HG02943 (cell line): ENCODE results near the gene BCAR1.
"Not testable (repeated sequence)": the region's sequence is repeated elsewhere in the genome, so short reads cannot be mapped to it uniquely, and the experiment has no call there.

Experiments used
- ATAC-seq: cut with Tn5 transposase; IDR thresholded peaks from one replicate; pipeline ENCODE4 v1.9.1; 2021; ENCODE audit warnings: mild to moderate bottlenecking, low read depth, moderate library complexity; ENCODE audit not compliant: unreplicated experiment

Gene BCAR1

DNA sequence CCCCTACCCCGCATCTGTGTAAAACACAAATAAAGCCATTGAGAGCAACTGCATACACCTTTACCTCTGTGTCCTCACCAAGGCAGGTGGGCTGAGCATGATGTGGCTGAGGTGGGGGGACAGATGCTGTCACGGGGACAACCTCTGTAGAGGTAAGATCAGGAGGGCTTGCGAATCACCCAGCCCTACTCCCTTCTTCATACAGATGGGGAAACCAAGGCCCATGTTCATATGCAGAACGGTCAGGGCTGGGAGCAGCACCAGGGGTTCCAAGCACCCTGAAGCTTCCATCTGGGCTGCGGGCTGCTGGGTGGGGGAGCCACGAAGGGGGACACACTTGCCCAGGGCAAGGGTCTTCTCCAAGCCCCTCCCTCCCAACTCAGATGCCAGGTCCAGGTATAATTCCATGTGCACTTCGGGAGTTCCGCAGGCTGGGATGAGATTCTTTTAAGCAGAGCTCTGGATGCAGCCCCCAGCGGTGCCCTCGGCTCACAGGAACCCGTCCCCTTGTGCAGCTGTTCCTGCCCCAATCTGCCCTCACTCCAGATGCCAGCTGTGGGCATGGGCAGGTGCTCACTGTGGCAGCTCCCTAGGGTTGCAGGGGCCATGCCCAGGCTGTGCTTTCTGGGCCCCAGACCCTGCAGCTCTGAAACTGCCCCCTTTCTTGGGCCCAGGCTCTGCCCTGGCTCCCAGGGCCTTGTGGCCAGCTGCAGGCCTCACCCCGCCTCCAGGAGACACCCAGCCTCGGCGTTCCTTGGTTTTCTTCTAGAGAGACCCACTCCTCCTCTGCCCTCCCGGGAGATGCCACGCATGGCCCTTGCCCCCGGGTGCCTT is 23.1 kb downstream of the BCAR1 start:
- no peak for ATAC-seq

DNA sequence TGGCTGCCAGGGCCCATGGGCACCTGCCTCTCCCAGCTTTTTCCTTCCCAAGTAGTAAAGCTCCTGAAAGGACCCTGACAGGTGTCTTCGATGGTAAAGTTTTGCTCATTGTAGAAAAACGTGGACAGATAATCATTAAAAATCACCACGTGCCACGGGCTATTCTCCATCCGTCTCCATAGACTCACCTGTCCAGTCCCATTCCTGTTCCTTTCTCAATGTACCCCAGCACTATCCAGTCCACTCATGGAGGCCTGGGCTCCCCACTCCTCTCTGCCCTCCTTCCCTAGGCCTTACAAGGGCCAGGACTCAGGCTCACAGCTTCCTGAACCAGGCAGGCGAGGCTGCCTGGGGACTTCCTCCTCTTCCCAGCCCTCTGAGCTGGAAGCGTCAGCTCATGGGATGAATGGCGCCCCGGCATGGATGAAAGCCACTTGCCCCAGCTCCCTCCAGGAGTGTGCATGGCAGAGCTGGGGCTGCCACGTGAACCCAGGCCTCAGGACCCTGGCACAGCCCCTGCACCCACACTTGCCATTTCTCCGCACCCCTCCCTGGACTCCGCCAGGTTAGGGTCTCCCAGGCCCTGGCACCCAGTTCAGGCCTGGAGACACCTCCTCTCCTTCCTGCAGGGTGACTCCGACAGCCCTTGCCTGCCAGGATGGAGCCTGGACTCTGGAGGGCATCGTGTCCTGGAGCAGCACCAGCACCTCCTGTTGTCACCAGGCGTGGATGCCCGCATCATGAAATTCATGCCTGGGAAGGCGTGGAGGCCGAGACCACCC is 23.9 kb downstream of the BCAR1 start:
- no peak for ATAC-seq

GRCh38 chr16:75226550-75227360 is 24.7 kb downstream of the BCAR1 start:
- ATAC-seq, result no peak

DNA sequence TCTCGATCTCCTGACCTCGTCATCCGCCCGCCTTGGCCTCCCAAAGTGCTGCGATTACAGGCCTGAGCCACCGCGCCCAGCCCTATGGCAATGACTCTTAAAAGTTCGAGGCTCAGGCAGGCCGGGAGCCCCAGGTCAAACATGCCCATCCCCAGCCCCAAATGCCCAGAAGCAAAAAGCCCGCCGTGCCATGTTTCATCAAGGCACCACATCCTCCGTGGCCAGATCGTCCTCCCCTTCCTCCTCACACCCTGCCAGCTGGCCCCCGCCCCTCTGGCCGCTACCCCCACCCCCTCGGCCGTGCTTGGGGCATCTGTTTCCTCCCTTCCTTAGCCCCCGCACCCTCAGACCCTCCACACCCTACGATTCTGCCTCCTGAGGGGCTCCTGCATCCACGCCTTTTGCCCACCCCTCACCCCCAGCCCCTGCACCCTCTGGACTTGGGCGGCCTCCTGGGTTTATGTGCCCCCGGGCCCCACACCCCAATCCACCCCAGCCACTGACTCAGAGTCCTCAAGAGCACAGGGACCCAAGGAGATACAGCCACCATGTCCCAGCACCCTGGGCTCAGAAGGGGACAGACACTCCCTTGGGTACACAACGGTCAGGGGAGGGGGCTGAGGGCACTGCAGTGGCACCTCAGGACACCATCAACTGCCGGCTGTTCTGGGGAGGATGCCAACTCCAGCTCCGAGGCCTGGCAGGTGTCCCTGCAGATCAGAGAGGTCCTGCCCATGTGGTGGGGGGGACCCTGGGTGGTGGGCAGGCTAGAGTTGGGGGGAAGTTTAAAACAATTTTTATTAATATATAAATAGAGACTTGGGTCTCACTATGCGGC is 25.5 kb downstream of the BCAR1 start:
- no peak for ATAC-seq

DNA sequence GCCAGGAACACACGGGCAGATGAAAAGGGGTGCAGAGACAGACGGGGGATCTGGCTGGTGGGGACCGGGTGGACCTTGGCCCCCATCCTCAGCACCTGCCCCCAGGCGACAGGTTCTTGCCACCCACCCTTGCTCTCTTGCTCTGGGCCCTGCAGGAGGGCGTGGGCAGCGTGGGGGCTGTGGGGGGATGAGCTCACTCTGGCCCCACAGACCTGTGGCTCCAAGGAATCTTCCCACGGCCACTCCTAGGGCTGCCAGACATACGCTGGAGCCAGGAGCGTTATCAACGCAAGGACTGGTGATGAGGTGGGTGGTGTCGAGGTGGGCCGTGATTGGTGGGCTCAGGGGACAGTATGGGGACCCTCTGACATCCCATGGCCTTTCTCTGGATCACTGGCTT is 26.3 kb downstream of the BCAR1 start:
- no peak for ATAC-seq

DNA sequence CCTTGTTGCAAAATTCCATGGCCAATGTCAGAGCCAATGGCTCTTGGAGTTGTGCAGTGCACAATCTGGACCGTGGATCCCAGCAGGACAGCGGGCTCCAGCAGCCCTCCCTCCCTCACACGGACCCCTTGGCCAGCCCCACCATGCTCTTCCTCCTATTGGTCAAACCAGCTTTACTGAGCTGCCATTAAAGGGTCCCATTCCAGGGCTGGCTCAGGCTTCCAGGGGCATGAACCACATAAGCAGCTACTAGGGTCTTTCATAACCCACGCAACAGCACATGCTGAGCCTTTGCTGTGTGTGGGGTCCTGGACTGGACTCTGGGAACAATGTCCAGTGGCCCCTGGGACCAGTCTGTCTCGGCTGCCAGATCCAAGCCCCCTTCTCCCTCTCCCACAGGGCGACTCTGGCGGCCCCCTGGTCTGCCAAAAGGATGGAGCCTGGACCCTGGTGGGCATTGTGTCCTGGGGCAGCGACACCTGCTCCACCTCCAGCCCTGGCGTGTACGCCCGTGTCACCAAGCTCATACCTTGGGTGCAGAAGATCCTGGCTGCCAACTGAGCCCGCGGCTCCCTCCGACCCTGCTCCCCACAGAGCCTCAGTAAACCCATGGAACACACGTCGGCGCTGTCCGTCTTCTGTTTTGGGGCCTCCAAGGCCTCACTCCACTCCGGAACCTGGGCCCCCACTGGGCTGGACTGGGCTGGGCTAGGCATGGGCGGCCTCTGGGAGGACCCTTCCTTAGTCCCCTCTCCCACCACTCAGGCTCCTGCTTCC is 26.9 kb downstream of the BCAR1 start:
- no peak for ATAC-seq

- ATAC-seq, result not testable (repeated sequence)
Observed at GRCh38 chr16:75223129-75223528, 28.3 kb downstream of the BCAR1 start.

- ATAC-seq, result no peak
Observed at GRCh38 chr16:75222271-75222783, 29.1 kb downstream of the BCAR1 start.

- ATAC-seq, result no peak
Observed at GRCh38 chr16:75219838-75220237, 31.6 kb downstream of the BCAR1 start.

DNA sequence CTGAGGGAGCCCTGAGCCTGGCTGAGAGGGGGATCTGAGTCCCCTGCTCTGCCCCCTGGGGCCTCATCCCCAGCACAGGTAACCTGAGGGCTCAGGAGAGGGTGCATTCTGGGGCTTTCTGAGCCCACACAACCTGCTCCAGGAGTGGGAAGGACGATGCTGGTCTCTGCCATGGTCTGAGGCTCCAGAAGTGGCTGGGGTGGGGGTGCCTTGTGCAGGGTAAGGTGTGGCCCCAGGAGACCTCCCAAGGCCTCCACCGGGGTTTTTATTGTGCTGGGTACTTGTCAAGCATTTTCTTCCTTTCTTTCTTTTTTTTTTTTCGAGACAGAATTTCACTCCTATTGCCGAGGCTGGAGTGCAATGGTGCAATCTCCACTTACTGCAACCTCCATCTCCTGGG is 32.3 kb downstream of the BCAR1 start:
- no peak for ATAC-seq

GRCh38 chr16:75218256-75219076 is 33.0 kb downstream of the BCAR1 start, which contains the start of gene CTRB1:
Gene CTRB1, plus strand, starts transcription at chr16:75218988. Its CDS starts 20 bp downstream, at chr16:75219008.
- ATAC-seq, result no peak

DNA sequence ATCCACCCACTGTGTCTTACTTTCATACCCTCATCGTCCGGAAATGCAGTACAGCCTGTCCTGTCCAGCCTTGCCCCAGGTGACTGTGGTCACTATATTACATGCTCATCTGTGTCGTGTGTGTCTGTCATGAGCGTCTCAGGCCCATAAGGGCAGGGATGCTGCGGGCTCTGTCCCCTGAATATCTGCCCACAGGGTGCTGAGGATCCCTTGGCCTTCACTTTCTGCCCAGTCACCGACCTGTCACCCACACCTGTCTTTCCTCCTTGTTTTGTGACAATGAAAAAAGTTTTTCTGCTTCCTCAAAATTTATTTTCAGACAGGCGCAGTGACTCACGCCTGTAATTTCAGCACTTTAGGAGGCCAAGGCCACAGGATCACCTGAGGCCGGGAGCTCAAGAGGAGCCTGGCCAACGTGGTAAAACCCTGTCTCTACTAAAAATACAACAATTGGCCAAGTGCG is 34.0 kb downstream of the BCAR1 start:
- no peak for ATAC-seq

DNA sequence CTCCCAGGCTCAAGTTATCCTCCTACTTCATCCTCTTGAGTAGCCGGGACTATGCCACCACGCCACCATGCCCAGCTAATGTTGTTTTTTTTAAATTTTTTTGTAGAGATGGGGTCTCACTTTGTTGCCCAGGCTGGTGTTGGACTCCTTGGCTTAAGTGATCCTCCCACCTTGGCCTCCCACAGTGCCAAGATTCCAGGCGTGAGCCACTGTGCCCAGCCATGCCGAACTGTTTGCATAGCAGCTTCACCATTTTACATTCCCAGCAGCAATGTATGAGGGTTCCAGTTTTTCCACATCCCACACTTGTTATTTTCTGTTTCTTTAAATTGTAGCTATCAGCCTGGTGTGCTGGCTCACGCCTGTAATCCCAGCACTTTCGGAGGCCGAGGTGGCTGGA is 34.8 kb downstream of the BCAR1 start:
- no peak for ATAC-seq

GRCh38 chr16:75216127-75216526 is 35.3 kb downstream of the BCAR1 start:
- no peak for ATAC-seq

- ATAC-seq, result not testable (repeated sequence)
Observed at GRCh38 chr16:75211286-75211685, 40.1 kb downstream of the BCAR1 start.

DNA sequence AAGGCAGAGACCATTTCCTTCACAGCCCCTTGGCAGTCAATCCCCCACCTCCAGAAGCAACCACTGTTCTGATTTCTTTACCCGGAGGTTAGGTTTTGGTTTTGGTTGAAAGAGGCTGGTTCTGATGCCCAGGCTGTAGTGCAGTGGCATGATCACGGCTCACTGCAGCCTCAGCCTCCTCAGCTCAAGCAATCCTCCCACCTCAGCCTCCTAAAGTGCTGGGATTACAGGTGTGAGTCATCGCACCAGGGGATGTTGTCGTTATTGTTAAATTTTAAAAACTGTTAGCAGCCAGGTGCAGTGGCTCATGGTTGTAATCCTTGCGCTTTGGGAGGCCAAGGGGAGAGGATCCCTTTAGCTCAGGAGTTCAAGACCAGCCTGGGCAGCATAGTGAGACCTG is 41.5 kb downstream of the BCAR1 start:
- ATAC-seq, result no peak

GRCh38 chr16:75209514-75209913 is 41.9 kb downstream of the BCAR1 start:
- ATAC-seq, result not testable (repeated sequence)
